Neural progenitor cell (in vitro differentiated cells): ENCODE measurements around the gene CFAP20.

Source experiments
- EZH2 ChIP-seq: fragments of 200-600 bp; sonication (generic); IDR thresholded peaks from 2 replicates; pipeline ENCODE4 v1.6.1; 2017; ENCODE audit warnings: antibody characterized with exemption, mild to moderate bottlenecking, moderate library complexity
- EZH2phosphoT487 ChIP-seq: fragments of 200-600 bp; sonication (generic); IDR thresholded peaks from 2 replicates; pipeline ENCODE4 v1.6.1; 2017; ENCODE audit warnings: antibody characterized with exemption
- TF ChIP-seq, protein P1 (sequence below): fragments of 200-600 bp; sonication (generic); IDR thresholded peaks from 2 replicates; pipeline ENCODE4 v1.5.1; 2017; ENCODE audit warnings: antibody characterized with exemption, mild to moderate bottlenecking

DNA sequence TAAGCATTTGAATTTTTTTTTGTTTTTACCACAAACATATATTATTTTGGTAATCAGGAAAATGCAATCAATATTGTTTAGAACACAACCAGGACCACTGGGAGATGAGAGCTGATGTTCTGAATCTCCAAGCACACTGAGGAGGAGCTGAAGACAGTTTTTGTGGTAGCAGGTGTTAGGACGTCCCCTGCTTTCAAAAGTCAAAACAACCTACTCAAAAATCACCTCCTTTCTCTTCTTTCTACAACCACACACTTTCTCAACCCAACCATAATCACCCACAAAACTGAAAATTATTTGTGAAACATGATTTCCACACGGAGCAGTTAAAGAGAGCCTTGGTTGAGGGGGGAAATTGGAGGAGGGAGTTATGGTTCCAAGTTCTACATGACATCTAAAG, 26.7 kb upstream of the CFAP20 start:
- TF ChIP-seq, protein P1, sequence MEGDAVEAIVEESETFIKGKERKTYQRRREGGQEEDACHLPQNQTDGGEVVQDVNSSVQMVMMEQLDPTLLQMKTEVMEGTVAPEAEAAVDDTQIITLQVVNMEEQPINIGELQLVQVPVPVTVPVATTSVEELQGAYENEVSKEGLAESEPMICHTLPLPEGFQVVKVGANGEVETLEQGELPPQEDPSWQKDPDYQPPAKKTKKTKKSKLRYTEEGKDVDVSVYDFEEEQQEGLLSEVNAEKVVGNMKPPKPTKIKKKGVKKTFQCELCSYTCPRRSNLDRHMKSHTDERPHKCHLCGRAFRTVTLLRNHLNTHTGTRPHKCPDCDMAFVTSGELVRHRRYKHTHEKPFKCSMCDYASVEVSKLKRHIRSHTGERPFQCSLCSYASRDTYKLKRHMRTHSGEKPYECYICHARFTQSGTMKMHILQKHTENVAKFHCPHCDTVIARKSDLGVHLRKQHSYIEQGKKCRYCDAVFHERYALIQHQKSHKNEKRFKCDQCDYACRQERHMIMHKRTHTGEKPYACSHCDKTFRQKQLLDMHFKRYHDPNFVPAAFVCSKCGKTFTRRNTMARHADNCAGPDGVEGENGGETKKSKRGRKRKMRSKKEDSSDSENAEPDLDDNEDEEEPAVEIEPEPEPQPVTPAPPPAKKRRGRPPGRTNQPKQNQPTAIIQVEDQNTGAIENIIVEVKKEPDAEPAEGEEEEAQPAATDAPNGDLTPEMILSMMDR, result no peak
- TF ChIP-seq EZH2phosphoT487, result no peak
- TF ChIP-seq EZH2, result no peak
